Glutamatergic neuron (in vitro differentiated cells): ENCODE results near the gene PDCD1. TPM values are rescaled to one million over a fixed set of nuclear protein-coding genes. Genes with fewer than 3 reads are reported as not detected.

ENCODE experiments used
- DNase-seq: peaks from one replicate; pipeline ENCODE4 v3.0.0; 2022
- H3K27ac Mint-ChIP-seq: one replicate; pipeline ENCODE4 v1.8.0; 2020; ENCODE audit warnings: mild to moderate bottlenecking, mixed read lengths, inconsistent platforms; ENCODE audit not compliant: unreplicated experiment
- H3K27me3 Mint-ChIP-seq: one replicate; pipeline ENCODE4 v1.8.0; 2020; ENCODE audit warnings: mild to moderate bottlenecking, moderate library complexity, mixed read lengths, inconsistent platforms; ENCODE audit not compliant: unreplicated experiment
- H3K36me3 Mint-ChIP-seq: one replicate; pipeline ENCODE4 v1.8.0; 2020; ENCODE audit warnings: mild to moderate bottlenecking, mixed read lengths, inconsistent platforms; ENCODE audit not compliant: unreplicated experiment
- H3K4me1 Mint-ChIP-seq: one replicate; pipeline ENCODE4 v1.8.0; 2020; ENCODE audit warnings: mild to moderate bottlenecking, low read depth, mixed read lengths, inconsistent platforms; ENCODE audit not compliant: unreplicated experiment
- H3K4me3 Mint-ChIP-seq: one replicate; pipeline ENCODE4 v1.8.0; 2020; ENCODE audit warnings: mild to moderate bottlenecking, mixed read lengths, inconsistent platforms; ENCODE audit not compliant: unreplicated experiment
- H3K9me3 Mint-ChIP-seq: one replicate; pipeline ENCODE4 v1.8.0; 2020; ENCODE audit warnings: mild to moderate bottlenecking, moderate library complexity, mixed read lengths, inconsistent platforms; ENCODE audit not compliant: unreplicated experiment
- total RNA-seq: library from RNA; stranded (reverse); fragmentation: NEBNext Ultra II Directional; extraction: Animal tissue kit (Norgen Biotek cat#: 25700); gene quantifications from one replicate; pipeline ENCODE4 v1.2.1, GENCODE V29; 2021; ENCODE audit not compliant: unreplicated experiment
- TF ChIP-seq, protein P1 (sequence below): fragments of 200-600 bp; sonication (generic); IDR thresholded peaks from one replicate; pipeline ENCODE4 v1.5.0; 2021; ENCODE audit not compliant: partially characterized antibody, unreplicated experiment

PDCD1 gene
- total RNA-seq, 1 donor from 2014 or later, result not detected

DNA sequence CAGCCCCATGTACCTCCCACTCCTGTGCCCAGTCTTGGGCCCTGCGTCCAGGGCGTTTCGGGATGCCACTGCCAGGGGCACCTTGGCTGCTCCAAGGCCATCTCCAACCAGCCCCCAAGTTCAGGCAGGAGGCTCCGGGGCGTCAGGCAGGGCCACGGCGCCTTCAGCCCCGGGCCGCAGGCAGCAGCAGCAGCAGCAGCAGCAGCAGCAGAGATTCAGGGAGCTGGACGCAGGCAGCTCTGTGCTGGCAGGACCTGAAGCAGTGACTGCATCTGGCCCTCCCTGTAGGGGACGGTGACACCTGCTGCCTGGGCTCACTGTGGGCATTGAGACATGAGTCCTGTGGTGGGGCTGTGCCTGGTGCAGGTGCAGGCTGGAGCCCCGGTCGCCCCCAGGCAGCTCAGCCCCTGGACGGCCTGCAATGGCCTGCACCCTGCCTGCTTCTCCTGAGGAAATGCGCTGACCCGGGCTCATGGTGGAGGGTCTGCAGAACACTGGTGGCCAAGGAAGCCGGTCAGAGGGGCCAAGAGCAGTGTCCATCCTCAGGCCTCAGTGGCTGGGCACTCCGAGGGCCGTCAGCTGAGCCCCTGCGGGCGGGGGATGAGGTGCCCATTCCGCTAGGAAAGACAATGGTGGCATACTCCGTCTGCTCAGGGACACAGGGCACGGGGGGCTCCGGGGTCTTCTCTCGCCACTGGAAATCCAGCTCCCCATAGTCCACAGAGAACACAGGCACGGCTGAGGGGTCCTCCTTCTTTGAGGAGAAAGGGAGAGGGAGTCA lies 8.0 kb downstream of the PDCD1 start:
- peak; percentile 12 for DNase-seq
- TF ChIP-seq, protein P1, sequence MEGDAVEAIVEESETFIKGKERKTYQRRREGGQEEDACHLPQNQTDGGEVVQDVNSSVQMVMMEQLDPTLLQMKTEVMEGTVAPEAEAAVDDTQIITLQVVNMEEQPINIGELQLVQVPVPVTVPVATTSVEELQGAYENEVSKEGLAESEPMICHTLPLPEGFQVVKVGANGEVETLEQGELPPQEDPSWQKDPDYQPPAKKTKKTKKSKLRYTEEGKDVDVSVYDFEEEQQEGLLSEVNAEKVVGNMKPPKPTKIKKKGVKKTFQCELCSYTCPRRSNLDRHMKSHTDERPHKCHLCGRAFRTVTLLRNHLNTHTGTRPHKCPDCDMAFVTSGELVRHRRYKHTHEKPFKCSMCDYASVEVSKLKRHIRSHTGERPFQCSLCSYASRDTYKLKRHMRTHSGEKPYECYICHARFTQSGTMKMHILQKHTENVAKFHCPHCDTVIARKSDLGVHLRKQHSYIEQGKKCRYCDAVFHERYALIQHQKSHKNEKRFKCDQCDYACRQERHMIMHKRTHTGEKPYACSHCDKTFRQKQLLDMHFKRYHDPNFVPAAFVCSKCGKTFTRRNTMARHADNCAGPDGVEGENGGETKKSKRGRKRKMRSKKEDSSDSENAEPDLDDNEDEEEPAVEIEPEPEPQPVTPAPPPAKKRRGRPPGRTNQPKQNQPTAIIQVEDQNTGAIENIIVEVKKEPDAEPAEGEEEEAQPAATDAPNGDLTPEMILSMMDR, result no peak
- Mint-ChIP-seq H3K36me3 (no peaks in the 10 kb centered on the region), H3K9me3 (peaks cover 7% of the 10 kb centered on the region), H3K4me3 (no peak overlapping the region), H3K4me1 (no peaks in the 10 kb centered on the region), H3K27me3 (peaks cover 9% of the 10 kb centered on the region), H3K27ac (no peak overlapping the region)

- no peak overlapping the region for H3K27ac Mint-ChIP-seq
- H3K4me3 Mint-ChIP-seq, result no peak overlapping the region
- peaks cover 5% of the 10 kb centered on the region for H3K36me3 Mint-ChIP-seq
- TF ChIP-seq, protein P1, result no peak
- no peak for DNase-seq
- H3K4me1 Mint-ChIP-seq, result no peaks in the 10 kb centered on the region
- peaks cover 12% of the 10 kb centered on the region for H3K9me3 Mint-ChIP-seq
- peaks cover 12% of the 10 kb centered on the region for H3K27me3 Mint-ChIP-seq
Observed at GRCh38 chr2:241849616-241850543, 8.8 kb downstream of the PDCD1 start.

DNA sequence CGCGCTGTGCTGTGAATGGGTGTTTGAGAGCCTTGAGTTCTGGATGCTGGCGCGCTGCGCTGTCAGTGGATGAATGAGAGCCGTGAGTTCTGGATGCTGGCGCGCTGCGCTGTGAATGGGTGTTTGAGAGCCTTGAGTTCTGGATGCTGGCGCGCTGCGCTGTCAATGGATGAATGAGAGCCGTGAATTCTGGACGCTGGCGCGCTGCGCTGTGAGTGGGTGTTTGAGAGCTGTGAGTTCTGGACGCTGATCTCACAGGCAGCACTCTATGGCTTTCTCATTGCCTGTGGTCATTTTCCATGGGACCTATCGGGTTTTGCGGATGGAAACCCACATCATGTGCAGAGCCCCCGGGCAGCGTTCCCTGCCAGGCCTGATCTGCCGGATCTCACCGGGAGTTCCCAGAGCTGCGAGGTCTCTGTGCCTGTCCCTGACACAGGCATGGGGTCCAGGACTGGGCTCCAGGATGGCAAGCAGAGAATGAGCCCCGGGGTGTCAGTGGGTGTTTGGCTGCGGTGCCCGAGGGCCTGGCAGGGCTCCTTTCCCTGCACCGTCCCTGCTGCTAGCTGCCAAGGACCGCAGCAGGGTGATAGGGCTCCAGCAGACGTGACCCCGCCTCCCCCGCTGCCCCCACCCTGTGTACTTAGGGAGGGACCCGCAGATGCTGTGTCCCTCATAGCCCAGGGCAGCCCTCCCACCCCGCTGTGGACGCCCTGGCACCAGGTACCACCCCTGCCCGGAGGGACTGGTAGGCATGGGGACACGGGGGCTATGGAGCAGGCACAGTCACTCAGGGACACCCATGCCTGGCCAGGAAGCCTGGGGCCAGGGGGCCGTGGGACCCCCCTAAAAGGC lies 9.7 kb downstream of the PDCD1 start:
- Mint-ChIP-seq H3K27me3 (peaks cover 12% of the 10 kb centered on the region), H3K36me3 (peaks cover 5% of the 10 kb centered on the region), H3K4me1 (peaks cover 1% of the 10 kb centered on the region), H3K27ac (no peak overlapping the region), H3K4me3 (no peak overlapping the region), H3K9me3 (peaks cover 12% of the 10 kb centered on the region)
- peak; percentile 22 for DNase-seq
- TF ChIP-seq, protein P1, result no peak

GRCh38 chr2:241846406-241846805 lies 12.3 kb downstream of the PDCD1 start:
- Mint-ChIP-seq H3K27ac (no peak overlapping the region), H3K4me3 (no peak overlapping the region), H3K27me3 (peaks cover 9% of the 10 kb centered on the region), H3K9me3 (peaks cover 11% of the 10 kb centered on the region), H3K36me3 (peaks cover 5% of the 10 kb centered on the region), H3K4me1 (peaks cover 1% of the 10 kb centered on the region)
- TF ChIP-seq, protein P1, result no peak
- no peak for DNase-seq
